GM12865 (cell line): Measurements from ENCODE around the gene SLC26A11.

Experiments used
- DNase-seq: peaks from one replicate; pipeline ENCODE4 v3.0.0; 2010; ENCODE audit warnings: low read depth
- H3K4me3 ChIP-seq: 2 replicates; pipeline ENCODE4 v1.5.1; 2011; ENCODE audit warnings: mild to moderate bottlenecking, low read depth, low read length, control low read depth
- TF ChIP-seq, protein P1 (sequence below): IDR thresholded peaks from 2 replicates; pipeline ENCODE4 v1.5.1; 2011; ENCODE audit warnings: low read length, control low read depth, low read depth, inconsistent platforms; ENCODE audit not compliant: insufficient read depth; ENCODE audit errors: missing control alignments

Gene SLC26A11

DNA sequence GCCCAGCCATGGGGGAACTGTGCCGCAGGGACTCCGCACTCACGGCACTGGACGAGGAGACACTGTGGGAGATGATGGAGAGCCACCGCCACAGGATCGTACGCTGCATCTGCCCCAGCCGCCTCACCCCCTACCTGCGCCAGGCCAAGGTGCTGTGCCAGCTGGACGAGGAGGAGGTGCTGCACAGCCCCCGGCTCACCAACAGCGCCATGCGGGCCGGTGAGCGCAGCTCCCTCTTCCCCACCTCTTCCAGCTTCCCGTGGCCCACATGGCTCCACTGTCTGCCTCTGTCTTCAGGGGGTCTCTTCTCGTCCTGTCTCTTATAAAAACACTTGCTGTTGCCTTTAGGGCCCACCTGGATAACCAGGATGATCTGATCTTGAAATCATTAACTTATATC lies 38.8 kb upstream of the SLC26A11 start:
- DNase-seq = no peak
- TF ChIP-seq, protein P1, sequence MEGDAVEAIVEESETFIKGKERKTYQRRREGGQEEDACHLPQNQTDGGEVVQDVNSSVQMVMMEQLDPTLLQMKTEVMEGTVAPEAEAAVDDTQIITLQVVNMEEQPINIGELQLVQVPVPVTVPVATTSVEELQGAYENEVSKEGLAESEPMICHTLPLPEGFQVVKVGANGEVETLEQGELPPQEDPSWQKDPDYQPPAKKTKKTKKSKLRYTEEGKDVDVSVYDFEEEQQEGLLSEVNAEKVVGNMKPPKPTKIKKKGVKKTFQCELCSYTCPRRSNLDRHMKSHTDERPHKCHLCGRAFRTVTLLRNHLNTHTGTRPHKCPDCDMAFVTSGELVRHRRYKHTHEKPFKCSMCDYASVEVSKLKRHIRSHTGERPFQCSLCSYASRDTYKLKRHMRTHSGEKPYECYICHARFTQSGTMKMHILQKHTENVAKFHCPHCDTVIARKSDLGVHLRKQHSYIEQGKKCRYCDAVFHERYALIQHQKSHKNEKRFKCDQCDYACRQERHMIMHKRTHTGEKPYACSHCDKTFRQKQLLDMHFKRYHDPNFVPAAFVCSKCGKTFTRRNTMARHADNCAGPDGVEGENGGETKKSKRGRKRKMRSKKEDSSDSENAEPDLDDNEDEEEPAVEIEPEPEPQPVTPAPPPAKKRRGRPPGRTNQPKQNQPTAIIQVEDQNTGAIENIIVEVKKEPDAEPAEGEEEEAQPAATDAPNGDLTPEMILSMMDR = no peak
- H3K4me3 ChIP-seq = no peak overlapping the region

DNA sequence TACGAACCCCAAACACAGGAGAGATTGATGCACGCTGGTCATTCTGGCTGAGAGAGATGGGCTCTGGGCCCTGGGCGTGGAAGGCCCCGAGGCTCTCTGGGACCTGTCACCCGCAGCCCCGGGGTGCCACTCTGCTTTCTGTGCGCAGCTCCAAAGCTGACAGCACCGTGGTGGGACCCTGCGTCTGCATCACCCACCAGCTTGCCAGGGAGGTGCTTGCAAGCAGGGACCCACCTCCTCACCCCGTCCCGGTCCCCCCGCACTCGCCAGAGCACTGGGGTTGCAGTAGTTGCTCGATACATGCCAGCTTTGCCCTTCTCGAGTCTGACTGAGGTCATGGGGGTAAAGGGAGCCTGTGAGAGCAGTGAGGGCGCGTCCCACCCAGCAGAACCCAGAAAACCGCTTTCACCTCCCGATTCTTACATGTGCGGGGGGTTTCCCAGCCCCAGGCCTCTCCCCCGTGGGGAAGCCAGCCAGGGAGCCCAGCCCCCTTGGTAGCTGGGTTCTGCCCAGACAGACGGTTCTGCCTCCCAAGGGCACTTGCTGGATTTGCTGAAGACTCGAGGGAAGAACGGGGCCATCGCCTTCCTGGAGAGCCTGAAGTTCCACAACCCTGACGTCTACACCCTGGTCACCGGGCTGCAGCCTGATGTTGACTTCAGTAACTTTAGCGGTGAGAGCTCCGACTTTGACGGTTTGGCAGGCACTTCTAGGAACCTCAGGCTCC lies 37.9 kb upstream of the SLC26A11 start:
- TF ChIP-seq, protein P1 = no peak
- no peak for DNase-seq

DNA sequence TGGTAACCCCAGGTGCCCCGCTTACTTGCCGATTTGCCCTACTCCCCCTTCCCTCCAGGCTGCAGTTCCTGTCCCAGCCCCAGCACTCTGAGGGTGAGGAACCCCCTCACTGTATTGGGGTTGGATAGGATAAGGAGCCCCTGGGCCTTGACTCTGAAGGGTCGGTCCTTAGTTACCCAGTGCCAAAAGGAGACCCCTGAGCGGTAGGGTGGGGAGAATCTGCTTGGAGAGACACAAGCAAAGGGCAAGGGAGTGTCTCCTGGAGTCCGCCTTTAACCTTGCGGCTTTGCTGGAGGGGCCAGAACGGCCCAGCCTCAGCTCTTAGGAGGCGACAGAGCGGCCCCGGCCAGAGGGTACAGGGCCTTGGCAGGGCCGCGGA lies 37.4 kb upstream of the SLC26A11 start:
- TF ChIP-seq, protein P1 = no peak
- no peak for DNase-seq
- H3K4me3 ChIP-seq = no peak overlapping the region

More for the DNA sequence above, 37.9 kb upstream of the SLC26A11 start:
- no peak overlapping the region for H3K4me3 ChIP-seq

DNA sequence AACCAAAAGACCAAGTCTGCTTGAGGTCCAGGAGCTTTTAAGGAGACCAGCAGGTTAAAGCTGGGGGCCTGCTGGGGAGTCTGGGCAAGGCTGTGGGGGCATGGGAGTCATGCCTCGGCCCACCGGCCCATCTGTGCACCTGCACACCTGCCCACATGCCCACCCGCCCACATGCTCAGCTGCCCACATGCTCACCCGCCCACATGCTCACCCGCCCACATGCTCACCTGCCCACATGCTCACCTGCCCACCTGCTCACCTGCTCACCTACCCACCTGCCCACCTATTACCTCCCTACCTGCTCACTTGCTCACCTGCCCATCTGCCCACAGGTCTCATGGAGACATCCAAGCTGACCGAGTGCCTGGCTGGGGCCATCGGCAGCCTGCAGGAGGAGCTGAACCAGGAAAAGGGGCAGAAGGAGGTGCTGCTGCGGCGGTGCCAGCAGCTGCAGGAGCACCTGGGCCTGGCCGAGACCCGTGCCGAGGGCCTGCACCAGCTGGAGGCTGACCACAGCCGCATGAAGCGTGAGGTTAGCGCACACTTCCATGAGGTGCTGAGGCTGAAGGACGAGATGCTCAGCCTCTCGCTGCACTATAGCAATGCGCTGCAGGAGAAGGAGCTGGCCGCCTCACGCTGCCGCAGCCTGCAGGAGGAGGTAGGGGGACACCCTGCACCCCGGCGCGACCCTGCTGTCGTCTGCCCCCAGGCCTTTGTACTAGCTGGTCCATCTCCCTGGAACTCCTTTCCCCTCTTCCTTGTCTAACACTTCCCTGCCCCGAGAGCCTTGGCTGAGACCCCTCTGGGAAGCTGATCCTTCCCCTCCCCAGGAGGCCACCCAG lies 36.4 kb upstream of the SLC26A11 start:
- no peak for DNase-seq
- no peak overlapping the region for H3K4me3 ChIP-seq
- TF ChIP-seq, protein P1 = no peak

DNA sequence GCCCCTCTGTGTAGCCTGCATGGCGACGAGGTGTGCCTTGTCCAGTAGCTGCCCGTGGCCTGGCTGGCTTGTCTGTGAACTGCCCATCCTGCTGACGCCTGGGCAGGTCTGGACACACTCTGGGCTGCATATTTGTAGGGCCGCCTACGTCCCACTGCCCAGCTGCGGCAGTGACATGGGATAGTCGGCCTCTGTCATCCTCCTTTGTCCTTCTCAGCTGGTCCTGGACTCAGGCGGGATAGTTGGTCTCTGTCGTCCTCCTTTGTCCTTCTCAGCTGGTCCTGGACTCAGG lies 35.9 kb upstream of the SLC26A11 start:
- no peak for DNase-seq
- TF ChIP-seq, protein P1 = no peak

DNA sequence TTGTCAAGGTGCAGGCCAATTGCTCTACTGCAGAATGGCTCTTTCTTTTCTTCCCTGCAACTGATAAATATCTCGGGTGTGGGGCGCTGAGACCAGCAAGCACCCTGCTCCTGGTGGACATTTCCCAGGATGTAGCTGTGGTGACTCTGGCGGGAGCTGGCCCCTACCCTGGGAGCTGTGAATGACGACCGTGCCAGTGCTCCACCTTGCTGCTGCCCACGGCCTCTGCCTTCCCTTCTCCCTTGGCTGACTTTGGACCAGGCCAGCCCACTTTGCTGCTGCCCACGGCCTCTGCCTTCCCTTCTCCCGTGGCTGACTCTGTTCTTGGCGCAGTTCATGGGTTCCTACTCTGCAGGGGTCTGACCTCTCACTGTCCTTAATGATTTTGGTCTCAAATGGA lies 34.3 kb upstream of the SLC26A11 start:
- TF ChIP-seq, protein P1 = no peak
- no peak overlapping the region for H3K4me3 ChIP-seq
- DNase-seq = no peak

More for the DNA sequence above, 35.9 kb upstream of the SLC26A11 start:
- no peak overlapping the region for H3K4me3 ChIP-seq

DNA sequence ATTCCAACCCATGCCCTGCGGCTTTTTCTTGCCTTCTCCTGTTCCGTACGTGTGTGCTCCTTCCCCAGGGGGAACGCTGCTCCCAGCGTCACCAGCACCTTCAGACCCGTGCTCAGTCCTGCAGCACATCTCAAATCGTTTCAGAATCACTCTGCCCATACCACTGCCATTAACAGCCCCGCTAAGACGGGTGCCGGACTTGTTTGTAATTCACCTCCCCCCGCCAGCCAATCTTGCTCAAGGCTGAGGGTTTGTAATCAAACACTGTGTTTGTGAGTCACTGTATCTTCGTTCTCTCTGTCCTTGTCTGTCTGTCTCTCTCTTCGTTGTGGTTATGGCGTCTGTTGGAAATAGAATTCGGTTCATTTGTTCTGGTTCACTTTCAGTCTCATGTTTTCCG lies 33.1 kb upstream of the SLC26A11 start:
- H3K4me3 ChIP-seq = no peak overlapping the region
- TF ChIP-seq, protein P1 = no peak
- DNase-seq = no peak
